Measurements from ENCODE around the gene MSH5. TPM values are rescaled to one million over a fixed set of nuclear protein-coding genes. Genes with fewer than 3 reads are reported as not detected.
A peak's percentile ranks its signal among the peaks of the same experiment; 100 is the strongest.

Gene MSH5
- total and polyA plus RNA-seq, 9 of the 15 experiments (the other 6 are each of a cell fraction or from before 2014, with no cell fraction given), result 12.5 to 104 (median 46.6) TPM

DNA sequence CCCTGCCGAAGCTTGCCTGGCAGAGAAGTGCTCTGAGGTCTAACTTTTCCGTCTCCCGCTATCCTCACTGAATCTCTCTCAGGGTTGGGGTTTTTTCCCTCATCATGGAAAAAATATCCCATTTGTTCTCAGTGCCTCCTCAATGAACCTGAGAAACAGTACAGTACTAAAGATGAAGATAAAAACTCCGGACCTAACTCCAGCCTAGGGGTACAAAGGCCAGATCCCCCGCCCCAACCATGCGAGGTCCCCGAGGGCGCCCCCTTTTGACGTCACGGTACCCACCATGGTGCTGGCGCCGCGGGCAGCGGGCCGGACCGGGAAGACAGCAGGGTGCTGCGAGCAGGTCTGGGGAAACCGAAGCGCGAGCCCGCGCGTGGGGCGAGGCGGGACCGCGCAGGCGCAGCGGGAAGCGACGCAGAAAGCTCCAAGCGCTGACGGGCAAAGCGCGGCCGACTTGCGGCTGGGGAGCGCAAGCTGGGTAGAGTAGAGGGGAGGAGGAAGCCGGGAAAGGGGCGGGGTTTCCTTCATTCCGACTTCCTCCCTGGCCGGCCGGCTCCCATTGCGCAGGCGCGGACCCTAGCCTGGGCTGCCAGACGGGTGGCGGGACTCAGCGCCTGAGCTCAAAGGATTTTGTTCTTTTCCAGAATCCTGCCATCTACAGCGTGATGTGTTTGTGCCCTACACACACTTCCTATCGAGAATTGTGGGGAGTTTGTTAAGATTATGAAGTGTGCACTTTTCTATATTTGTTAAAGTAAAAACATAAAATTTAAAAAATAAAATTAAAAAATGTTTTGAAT lies 66.9 kb downstream of the MSH5 start, which contains the start of gene LSM2 (continued):
- TF ChIP-seq, protein P1, sequence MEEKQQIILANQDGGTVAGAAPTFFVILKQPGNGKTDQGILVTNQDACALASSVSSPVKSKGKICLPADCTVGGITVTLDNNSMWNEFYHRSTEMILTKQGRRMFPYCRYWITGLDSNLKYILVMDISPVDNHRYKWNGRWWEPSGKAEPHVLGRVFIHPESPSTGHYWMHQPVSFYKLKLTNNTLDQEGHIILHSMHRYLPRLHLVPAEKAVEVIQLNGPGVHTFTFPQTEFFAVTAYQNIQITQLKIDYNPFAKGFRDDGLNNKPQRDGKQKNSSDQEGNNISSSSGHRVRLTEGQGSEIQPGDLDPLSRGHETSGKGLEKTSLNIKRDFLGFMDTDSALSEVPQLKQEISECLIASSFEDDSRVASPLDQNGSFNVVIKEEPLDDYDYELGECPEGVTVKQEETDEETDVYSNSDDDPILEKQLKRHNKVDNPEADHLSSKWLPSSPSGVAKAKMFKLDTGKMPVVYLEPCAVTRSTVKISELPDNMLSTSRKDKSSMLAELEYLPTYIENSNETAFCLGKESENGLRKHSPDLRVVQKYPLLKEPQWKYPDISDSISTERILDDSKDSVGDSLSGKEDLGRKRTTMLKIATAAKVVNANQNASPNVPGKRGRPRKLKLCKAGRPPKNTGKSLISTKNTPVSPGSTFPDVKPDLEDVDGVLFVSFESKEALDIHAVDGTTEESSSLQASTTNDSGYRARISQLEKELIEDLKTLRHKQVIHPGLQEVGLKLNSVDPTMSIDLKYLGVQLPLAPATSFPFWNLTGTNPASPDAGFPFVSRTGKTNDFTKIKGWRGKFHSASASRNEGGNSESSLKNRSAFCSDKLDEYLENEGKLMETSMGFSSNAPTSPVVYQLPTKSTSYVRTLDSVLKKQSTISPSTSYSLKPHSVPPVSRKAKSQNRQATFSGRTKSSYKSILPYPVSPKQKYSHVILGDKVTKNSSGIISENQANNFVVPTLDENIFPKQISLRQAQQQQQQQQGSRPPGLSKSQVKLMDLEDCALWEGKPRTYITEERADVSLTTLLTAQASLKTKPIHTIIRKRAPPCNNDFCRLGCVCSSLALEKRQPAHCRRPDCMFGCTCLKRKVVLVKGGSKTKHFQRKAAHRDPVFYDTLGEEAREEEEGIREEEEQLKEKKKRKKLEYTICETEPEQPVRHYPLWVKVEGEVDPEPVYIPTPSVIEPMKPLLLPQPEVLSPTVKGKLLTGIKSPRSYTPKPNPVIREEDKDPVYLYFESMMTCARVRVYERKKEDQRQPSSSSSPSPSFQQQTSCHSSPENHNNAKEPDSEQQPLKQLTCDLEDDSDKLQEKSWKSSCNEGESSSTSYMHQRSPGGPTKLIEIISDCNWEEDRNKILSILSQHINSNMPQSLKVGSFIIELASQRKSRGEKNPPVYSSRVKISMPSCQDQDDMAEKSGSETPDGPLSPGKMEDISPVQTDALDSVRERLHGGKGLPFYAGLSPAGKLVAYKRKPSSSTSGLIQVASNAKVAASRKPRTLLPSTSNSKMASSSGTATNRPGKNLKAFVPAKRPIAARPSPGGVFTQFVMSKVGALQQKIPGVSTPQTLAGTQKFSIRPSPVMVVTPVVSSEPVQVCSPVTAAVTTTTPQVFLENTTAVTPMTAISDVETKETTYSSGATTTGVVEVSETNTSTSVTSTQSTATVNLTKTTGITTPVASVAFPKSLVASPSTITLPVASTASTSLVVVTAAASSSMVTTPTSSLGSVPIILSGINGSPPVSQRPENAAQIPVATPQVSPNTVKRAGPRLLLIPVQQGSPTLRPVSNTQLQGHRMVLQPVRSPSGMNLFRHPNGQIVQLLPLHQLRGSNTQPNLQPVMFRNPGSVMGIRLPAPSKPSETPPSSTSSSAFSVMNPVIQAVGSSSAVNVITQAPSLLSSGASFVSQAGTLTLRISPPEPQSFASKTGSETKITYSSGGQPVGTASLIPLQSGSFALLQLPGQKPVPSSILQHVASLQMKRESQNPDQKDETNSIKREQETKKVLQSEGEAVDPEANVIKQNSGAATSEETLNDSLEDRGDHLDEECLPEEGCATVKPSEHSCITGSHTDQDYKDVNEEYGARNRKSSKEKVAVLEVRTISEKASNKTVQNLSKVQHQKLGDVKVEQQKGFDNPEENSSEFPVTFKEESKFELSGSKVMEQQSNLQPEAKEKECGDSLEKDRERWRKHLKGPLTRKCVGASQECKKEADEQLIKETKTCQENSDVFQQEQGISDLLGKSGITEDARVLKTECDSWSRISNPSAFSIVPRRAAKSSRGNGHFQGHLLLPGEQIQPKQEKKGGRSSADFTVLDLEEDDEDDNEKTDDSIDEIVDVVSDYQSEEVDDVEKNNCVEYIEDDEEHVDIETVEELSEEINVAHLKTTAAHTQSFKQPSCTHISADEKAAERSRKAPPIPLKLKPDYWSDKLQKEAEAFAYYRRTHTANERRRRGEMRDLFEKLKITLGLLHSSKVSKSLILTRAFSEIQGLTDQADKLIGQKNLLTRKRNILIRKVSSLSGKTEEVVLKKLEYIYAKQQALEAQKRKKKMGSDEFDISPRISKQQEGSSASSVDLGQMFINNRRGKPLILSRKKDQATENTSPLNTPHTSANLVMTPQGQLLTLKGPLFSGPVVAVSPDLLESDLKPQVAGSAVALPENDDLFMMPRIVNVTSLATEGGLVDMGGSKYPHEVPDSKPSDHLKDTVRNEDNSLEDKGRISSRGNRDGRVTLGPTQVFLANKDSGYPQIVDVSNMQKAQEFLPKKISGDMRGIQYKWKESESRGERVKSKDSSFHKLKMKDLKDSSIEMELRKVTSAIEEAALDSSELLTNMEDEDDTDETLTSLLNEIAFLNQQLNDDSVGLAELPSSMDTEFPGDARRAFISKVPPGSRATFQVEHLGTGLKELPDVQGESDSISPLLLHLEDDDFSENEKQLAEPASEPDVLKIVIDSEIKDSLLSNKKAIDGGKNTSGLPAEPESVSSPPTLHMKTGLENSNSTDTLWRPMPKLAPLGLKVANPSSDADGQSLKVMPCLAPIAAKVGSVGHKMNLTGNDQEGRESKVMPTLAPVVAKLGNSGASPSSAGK (IDR thresholded peaks at IDR 0.05), result no peak
- TF ChIP-seq, protein P2, sequence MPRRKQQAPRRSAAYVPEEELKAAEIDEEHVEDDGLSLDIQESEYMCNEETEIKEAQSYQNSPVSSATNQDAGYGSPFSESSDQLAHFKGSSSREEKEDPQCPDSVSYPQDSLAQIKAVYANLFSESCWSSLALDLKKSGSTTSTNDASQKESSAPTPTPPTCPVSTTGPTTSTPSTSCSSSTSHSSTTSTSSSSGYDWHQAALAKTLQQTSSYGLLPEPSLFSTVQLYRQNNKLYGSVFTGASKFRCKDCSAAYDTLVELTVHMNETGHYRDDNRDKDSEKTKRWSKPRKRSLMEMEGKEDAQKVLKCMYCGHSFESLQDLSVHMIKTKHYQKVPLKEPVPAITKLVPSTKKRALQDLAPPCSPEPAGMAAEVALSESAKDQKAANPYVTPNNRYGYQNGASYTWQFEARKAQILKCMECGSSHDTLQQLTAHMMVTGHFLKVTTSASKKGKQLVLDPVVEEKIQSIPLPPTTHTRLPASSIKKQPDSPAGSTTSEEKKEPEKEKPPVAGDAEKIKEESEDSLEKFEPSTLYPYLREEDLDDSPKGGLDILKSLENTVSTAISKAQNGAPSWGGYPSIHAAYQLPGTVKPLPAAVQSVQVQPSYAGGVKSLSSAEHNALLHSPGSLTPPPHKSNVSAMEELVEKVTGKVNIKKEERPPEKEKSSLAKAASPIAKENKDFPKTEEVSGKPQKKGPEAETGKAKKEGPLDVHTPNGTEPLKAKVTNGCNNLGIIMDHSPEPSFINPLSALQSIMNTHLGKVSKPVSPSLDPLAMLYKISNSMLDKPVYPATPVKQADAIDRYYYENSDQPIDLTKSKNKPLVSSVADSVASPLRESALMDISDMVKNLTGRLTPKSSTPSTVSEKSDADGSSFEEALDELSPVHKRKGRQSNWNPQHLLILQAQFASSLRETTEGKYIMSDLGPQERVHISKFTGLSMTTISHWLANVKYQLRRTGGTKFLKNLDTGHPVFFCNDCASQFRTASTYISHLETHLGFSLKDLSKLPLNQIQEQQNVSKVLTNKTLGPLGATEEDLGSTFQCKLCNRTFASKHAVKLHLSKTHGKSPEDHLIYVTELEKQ (CRISPR knock-in tag; IDR thresholded peaks at IDR 0.05), result no peak
- TF ChIP-seq, protein P3, sequence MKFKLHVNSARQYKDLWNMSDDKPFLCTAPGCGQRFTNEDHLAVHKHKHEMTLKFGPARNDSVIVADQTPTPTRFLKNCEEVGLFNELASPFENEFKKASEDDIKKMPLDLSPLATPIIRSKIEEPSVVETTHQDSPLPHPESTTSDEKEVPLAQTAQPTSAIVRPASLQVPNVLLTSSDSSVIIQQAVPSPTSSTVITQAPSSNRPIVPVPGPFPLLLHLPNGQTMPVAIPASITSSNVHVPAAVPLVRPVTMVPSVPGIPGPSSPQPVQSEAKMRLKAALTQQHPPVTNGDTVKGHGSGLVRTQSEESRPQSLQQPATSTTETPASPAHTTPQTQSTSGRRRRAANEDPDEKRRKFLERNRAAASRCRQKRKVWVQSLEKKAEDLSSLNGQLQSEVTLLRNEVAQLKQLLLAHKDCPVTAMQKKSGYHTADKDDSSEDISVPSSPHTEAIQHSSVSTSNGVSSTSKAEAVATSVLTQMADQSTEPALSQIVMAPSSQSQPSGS (CRISPR knock-in tag; IDR thresholded peaks at IDR 0.05), result no peak
- TF ChIP-seq RBFOX2 (IDR thresholded peaks at IDR 0.05; ENCODE audit: low read depth, low read length) (peak; percentile 98), ZFX (CRISPR knock-in tag; IDR thresholded peaks at IDR 0.05) (peak; percentile 99), FOSL1 (tag; conservative IDR thresholded peaks at IDR 0.05) (peak; percentile 61; the same call in 1 of the 2 replicates)
